ENCODE data around the gene PYGB.
"Not testable (repeated sequence)": the region's sequence is repeated elsewhere in the genome, so short reads cannot be mapped to it uniquely, and the experiment has no call there.

GRCh38 chr20:25241659-25241955, 6.3 kb upstream of the PYGB start:
- not testable (repeated sequence) for TF ChIP-seq POLR2A (IDR thresholded peaks at IDR 0.05); CTCF (IDR thresholded peaks at IDR 0.05); POLR2AphosphoS5 (IDR thresholded peaks at IDR 0.05; ENCODE audit: insufficient read depth in 1 of 2, low read depth in 1 of 2)
